Cardiac fibroblast (primary cell): ENCODE results near the gene SUSD3.

Source experiments
- DNase-seq, 2 donors: peaks; one replicate each; pipeline versions ENCODE4 v3.0.0 to v3.0.0-alpha.2; 2010; ENCODE audit warnings: low read depth in 2 of 2
- H3K4me3 ChIP-seq, 2 donors: replicated peaks in 1 of 2; 1 replicate in 1 of 2; 2 replicates in 1 of 2; pipeline ENCODE4 v1.5.1; 2011; ENCODE audit warnings: low read depth in 2 of 2, low read length in 2 of 2, mild to moderate bottlenecking in 2 of 2, moderate library complexity in 1 of 2
- CTCF ChIP-seq: IDR thresholded peaks from one replicate; pipeline ENCODE4 v1.5.1; 2011; ENCODE audit warnings: low read depth, mild to moderate bottlenecking, low read length, inconsistent platforms

SUSD3 gene

GRCh38 chr9:93023521-93023815 is 35.0 kb upstream of the SUSD3 start:
- no peak for TF ChIP-seq CTCF
- no peak for DNase-seq

DNA sequence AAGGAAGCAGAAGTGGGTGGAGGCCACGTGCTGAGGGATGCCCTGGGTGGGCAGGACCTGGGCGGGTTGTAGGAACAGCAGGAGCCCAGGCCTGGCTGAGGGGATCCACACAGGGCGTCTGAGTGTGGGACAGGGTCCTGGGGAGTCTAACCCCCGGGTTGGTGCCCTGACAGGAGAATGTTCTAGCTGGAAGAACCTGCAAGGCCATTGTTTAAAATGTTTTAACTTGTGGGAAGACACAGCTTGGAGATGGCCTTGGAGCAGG is 33.9 kb upstream of the SUSD3 start:
- TF ChIP-seq CTCF: no peak
- DNase-seq: no peak
- H3K4me3 ChIP-seq: no peak overlapping the region

More at GRCh38 chr9:93023521-93023815, 35.0 kb upstream of the SUSD3 start:
- H3K4me3 ChIP-seq: no peak overlapping the region

DNA sequence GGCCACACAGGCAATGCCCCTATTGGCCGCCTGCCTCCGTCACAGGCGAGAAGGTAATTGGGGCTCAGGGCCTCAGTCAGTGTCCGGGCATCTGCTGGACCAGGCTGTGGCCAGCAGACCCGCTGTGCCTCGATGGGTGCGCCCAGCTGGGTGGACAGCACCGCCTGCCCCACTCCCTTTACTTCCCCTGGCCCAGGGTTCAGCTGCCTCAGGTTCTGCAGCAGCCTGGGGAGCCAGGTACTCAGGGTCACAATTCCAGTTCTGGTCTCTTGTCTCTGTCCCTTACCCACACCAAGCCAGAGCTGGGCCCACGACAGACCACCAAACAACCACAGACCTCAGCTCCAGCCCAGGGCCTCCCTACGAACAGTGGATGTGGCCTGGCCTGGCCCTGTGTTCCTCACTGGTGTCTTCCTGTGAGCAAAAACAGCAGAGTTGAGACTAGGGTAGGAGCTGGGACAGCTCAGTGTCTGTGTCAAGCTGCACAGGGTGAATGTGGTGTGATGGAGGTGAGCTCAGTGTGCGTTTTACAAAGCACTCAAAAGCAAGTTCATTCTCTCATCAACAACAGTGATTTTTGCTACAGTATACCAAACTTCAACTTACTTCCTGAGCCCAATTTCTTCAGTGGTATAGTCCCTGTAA is 33.4 kb upstream of the SUSD3 start:
- TF ChIP-seq CTCF: no peak
- H3K4me3 ChIP-seq: no peak overlapping the region
- DNase-seq: no peak

GRCh38 chr9:93025736-93026135 is 32.8 kb upstream of the SUSD3 start:
- TF ChIP-seq CTCF: no peak
- DNase-seq: no peak
- no peak overlapping the region for H3K4me3 ChIP-seq

GRCh38 chr9:93026640-93027039 is 31.9 kb upstream of the SUSD3 start:
- no peak overlapping the region for H3K4me3 ChIP-seq
- DNase-seq: no peak
- no peak for TF ChIP-seq CTCF

- TF ChIP-seq CTCF: no peak
- no peak overlapping the region for H3K4me3 ChIP-seq
Measured at GRCh38 chr9:93027750-93028149, 30.8 kb upstream of the SUSD3 start.

DNA sequence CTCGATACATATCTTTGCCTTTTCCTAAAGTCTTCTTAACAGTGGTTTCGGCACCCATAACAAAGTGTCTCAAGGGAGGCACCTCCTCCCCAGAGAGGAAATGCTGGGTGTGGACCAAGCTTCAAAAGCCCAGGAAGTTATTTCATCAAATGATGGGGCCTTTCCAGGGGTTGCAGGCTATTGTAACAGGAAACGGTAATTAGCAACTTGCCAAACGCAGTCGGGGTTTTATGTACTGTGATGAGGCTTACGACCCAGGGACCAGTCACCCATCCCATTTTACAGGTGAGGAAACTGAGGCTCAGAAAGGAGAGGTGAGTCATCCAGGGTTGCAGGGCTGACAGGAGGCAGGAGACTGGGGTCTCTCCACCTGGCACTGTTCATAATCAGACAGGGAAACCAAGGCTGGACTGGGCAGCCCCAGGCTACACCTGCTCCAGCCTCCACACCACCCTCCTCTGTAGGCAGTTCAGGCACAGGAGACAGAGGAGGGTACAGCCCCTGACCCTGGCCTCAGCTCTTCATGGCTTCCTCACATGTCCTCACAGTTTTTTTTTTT is 30.0 kb upstream of the SUSD3 start:
- no peak overlapping the region for H3K4me3 ChIP-seq
- DNase-seq: peak; percentile 16 to 22
- TF ChIP-seq CTCF: no peak

More at GRCh38 chr9:93027750-93028149, 30.8 kb upstream of the SUSD3 start:
- no peak for DNase-seq
